ENCODE data around the gene MAP9. TPM values are rescaled to one million over a fixed set of nuclear protein-coding genes. Genes with fewer than 3 reads are reported as not detected.

MAP9 gene
- total and polyA plus RNA-seq, 8 donors, result 12.2 to 21.7 (median 21.0) TPM

- H3K9me3 ChIP-seq, result no peaks in the 10 kb centered on the region
- DNase-seq, result no peak
- no peak overlapping the region for H3K4me3 ChIP-seq
- TF ChIP-seq, protein P1, sequence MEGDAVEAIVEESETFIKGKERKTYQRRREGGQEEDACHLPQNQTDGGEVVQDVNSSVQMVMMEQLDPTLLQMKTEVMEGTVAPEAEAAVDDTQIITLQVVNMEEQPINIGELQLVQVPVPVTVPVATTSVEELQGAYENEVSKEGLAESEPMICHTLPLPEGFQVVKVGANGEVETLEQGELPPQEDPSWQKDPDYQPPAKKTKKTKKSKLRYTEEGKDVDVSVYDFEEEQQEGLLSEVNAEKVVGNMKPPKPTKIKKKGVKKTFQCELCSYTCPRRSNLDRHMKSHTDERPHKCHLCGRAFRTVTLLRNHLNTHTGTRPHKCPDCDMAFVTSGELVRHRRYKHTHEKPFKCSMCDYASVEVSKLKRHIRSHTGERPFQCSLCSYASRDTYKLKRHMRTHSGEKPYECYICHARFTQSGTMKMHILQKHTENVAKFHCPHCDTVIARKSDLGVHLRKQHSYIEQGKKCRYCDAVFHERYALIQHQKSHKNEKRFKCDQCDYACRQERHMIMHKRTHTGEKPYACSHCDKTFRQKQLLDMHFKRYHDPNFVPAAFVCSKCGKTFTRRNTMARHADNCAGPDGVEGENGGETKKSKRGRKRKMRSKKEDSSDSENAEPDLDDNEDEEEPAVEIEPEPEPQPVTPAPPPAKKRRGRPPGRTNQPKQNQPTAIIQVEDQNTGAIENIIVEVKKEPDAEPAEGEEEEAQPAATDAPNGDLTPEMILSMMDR (IDR thresholded peaks at IDR 0.05), result no peak
- H3K4me1 ChIP-seq, result no peaks in the 10 kb centered on the region
- intact Hi-C loops (cut with DNase I), result no loop called here
- H3K27me3 ChIP-seq, result no peaks in the 10 kb centered on the region
- no peak overlapping the region for H3K27ac ChIP-seq
- H3K36me3 ChIP-seq, result no peaks in the 10 kb centered on the region
- ATAC-seq, result no peak
These were observed 15.2 kb upstream of the MAP9 start for GRCh38 chr4:155391932-155392331.

- ATAC-seq, result no peak
- H3K27me3 ChIP-seq, result no peaks in the 10 kb centered on the region
- no peaks in the 10 kb centered on the region for H3K4me1 ChIP-seq
- no peaks in the 10 kb centered on the region for H3K36me3 ChIP-seq
- no peaks in the 10 kb centered on the region for H3K9me3 ChIP-seq
- intact Hi-C loops (cut with DNase I), result no loop called here
- no peak overlapping the region for H3K27ac ChIP-seq
- no peak for DNase-seq
- TF ChIP-seq, protein P1 (IDR thresholded peaks at IDR 0.05), result no peak
- H3K4me3 ChIP-seq, result no peak overlapping the region
These were observed 11.4 kb upstream of the MAP9 start for GRCh38 chr4:155388162-155388561.

GRCh38 chr4:155383541-155383940, 6.8 kb upstream of the MAP9 start:
- peak; percentile 73 for ATAC-seq

GRCh38 chr4:155377276-155377675, 511 bp upstream of the MAP9 start:
- DNase-seq, result peak in 2 of 4 donors; percentile 8 to 16
- Histone ChIP-seq H3K4me3 (peak overlapping the region in 1 of 2 donors; percentile 59), H3K27me3 (peaks cover 2 to 38% of the 10 kb centered on the region in 2 donors), H3K27ac (no peak overlapping the region), H3K36me3 (no peaks in the 10 kb centered on the region), H3K4me1 (peaks cover 5 to 8% of the 10 kb centered on the region in 2 donors), H3K9me3 (no peaks in the 10 kb centered on the region)
- peak; percentile 18 for ATAC-seq
- intact Hi-C loops (cut with DNase I), result no loop called here
- TF ChIP-seq, protein P1 (IDR thresholded peaks at IDR 0.05), result no peak

More at GRCh38 chr4:155383541-155383940, 6.8 kb upstream of the MAP9 start:
- intact Hi-C loops (cut with DNase I), result no loop called here
- no peak overlapping the region for H3K4me3 ChIP-seq
- H3K36me3 ChIP-seq, result no peaks in the 10 kb centered on the region
- no peaks in the 10 kb centered on the region for H3K27me3 ChIP-seq
- TF ChIP-seq, protein P1 (IDR thresholded peaks at IDR 0.05), result no peak
- H3K27ac ChIP-seq, result no peak overlapping the region
- no peak for DNase-seq
- no peaks in the 10 kb centered on the region for H3K9me3 ChIP-seq
- no peaks in the 10 kb centered on the region for H3K4me1 ChIP-seq

GRCh38 chr4:155371432-155372043, 5.2 kb downstream of the MAP9 start:
- DNase-seq (peak in 1 of 4 donors; percentile 21), ATAC-seq (no peak)
- Histone ChIP-seq H3K9me3 (no peaks in the 10 kb centered on the region), H3K36me3 (no peaks in the 10 kb centered on the region), H3K4me1 (peaks cover 5 to 8% of the 10 kb centered on the region in 2 donors), H3K27me3 (peaks cover 2 to 28% of the 10 kb centered on the region in 2 donors), H3K27ac (no peak overlapping the region), H3K4me3 (no peak overlapping the region)
- intact Hi-C loops (cut with DNase I), result no loop called here
- TF ChIP-seq, protein P1 (IDR thresholded peaks at IDR 0.05), result peak; percentile 39 to 47
